Measurements from ENCODE around the gene TLE6.

TLE6 gene

DNA sequence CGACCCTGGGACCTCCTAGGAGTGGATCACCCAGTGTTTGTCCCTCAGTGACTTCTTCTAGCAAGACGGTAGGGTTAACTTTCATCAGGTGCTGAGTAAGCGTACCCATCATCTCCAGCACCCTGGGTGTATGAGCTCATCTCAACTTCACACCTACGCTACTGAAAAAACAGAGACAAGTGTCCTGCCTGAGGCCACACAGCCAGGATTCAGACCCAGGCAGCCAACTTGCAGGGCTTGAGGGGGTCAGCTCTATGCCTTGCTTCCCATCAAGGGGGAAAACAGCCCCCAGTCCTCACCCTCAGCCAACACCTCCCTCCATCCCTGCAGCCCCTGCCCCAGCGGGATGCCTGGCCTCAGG is 47.1 kb downstream of the TLE6 start:
- TF ChIP-seq, protein P1, sequence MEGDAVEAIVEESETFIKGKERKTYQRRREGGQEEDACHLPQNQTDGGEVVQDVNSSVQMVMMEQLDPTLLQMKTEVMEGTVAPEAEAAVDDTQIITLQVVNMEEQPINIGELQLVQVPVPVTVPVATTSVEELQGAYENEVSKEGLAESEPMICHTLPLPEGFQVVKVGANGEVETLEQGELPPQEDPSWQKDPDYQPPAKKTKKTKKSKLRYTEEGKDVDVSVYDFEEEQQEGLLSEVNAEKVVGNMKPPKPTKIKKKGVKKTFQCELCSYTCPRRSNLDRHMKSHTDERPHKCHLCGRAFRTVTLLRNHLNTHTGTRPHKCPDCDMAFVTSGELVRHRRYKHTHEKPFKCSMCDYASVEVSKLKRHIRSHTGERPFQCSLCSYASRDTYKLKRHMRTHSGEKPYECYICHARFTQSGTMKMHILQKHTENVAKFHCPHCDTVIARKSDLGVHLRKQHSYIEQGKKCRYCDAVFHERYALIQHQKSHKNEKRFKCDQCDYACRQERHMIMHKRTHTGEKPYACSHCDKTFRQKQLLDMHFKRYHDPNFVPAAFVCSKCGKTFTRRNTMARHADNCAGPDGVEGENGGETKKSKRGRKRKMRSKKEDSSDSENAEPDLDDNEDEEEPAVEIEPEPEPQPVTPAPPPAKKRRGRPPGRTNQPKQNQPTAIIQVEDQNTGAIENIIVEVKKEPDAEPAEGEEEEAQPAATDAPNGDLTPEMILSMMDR (IDR thresholded peaks at IDR 0.05), result no peak
- H3K4me3 Mint-ChIP-seq, result no peak overlapping the region
- peaks cover 4% of the 10 kb centered on the region for H3K9me3 Mint-ChIP-seq
- no peaks in the 10 kb centered on the region for H3K36me3 Mint-ChIP-seq (ENCODE audit: low read depth)
- DNase-seq, result no peak
- no peak overlapping the region for H3K27ac Mint-ChIP-seq
- H3K27me3 Mint-ChIP-seq (ENCODE audit: low read depth, poor library complexity), result peaks cover 94% of the 10 kb centered on the region
- H3K4me1 Mint-ChIP-seq, result no peaks in the 10 kb centered on the region

DNA sequence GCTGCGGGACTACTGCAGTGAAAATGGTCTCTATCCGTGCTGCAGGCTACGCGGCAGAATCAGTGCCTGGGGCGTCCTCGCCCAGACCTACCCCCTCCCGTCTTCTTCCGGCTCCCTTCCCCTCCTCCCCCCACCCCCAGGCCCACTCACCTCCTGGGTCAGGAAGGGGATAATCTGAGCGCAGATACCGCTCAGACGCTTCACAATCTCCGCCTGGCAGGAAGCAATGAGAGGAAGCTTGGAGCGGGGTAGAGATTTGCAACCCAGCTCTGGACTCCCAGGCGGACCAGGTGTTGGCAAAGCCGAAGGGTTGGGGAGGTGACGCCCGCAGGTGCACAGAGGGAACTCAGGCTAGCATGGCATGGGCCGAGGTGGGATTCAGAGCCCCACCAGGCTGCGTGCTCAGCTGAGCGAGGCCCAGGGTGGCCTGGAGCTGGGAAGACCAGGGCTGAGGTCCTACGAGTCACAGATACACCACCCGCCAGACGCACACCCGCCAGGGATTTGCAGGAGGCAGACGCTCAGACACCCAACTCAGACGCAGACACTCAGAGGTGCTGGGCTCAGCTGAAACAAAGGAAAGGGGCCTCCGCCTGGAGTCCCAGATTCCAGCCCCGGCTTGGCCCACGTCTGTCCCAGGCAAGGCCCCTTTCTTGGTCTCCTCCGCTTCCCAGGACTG is 47.6 kb downstream of the TLE6 start:
- Mint-ChIP-seq H3K9me3 (peaks cover 4% of the 10 kb centered on the region), H3K36me3 (ENCODE audit: low read depth) (no peaks in the 10 kb centered on the region), H3K4me1 (no peaks in the 10 kb centered on the region), H3K27ac (no peak overlapping the region), H3K27me3 (ENCODE audit: low read depth, poor library complexity) (peaks cover 94% of the 10 kb centered on the region), H3K4me3 (no peak overlapping the region)
- DNase-seq, result no peak
- TF ChIP-seq, protein P1 (IDR thresholded peaks at IDR 0.05), result no peak

DNA sequence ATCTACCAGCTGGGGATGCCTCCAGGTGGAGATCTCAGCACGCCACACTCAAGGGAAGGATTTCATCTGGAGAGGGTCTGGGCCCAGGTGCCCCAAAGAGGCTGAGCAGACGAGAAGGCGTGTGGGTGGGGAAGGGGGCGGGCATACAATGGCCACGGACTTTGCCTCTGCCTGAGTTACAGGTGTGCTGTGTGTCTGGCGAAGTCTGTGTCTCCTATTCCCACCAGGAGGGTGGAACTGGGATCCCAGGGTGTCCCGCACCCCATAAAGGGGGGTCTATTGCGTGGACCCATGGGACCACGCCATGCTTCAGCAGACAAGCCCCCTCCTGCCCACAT is 48.2 kb downstream of the TLE6 start:
- no peak overlapping the region for H3K4me3 Mint-ChIP-seq
- DNase-seq, result no peak
- H3K27ac Mint-ChIP-seq, result no peak overlapping the region
- H3K4me1 Mint-ChIP-seq, result no peaks in the 10 kb centered on the region
- H3K9me3 Mint-ChIP-seq, result peaks cover 4% of the 10 kb centered on the region
- peaks cover 94% of the 10 kb centered on the region for H3K27me3 Mint-ChIP-seq (ENCODE audit: low read depth, poor library complexity)
- H3K36me3 Mint-ChIP-seq (ENCODE audit: low read depth), result no peaks in the 10 kb centered on the region
- TF ChIP-seq, protein P1 (IDR thresholded peaks at IDR 0.05), result no peak

DNA sequence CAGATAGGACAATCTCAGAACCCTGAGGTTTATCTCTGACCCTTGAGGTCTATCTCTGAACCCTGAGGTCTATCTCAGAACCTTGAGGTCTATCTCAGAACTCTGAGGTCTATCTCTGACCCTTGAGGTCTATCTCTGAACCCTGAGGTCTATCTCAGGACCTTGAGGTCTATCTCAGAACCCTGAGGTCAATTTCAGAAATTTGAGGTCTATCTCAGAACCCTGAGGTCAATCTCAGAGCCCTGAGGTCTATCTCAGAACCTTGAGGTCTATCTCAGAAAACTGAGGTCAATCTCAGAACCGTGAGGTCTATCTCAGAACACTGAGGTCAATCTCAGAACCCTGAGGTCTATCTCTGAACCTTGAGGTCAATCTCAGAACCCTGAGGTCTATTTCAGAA is 49.4 kb downstream of the TLE6 start:
- H3K27me3 Mint-ChIP-seq (ENCODE audit: low read depth, poor library complexity), result peaks cover 96% of the 10 kb centered on the region

DNA sequence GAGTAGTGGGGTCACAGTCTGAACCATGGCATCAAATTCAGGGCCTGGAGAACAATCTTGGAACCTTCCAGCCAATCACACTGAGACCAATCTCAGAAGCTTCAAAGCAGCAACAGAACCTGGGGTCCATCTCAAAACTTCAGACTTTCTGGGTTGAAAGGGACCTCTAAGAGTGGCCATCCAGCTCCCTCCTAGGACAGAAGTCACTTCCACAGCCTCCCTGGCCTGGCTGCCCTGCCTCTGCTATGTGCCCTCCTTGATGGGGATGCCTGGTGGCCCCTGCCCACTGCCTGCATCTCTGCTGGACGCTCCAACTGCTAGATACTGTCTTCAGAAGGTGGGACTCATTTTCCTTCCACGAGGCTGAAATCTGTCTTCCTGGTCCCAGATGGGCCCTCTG is 49.9 kb downstream of the TLE6 start:
- Mint-ChIP-seq H3K4me3 (no peak overlapping the region), H3K27me3 (ENCODE audit: low read depth, poor library complexity) (peaks cover 97% of the 10 kb centered on the region), H3K9me3 (peaks cover 7% of the 10 kb centered on the region), H3K4me1 (no peaks in the 10 kb centered on the region), H3K36me3 (ENCODE audit: low read depth) (no peaks in the 10 kb centered on the region), H3K27ac (no peak overlapping the region)
- TF ChIP-seq, protein P1 (IDR thresholded peaks at IDR 0.05), result no peak
- DNase-seq, result no peak

More for the DNA sequence above, 49.4 kb downstream of the TLE6 start:
- Mint-ChIP-seq H3K9me3 (peaks cover 7% of the 10 kb centered on the region), H3K27ac (no peak overlapping the region), H3K36me3 (ENCODE audit: low read depth) (no peaks in the 10 kb centered on the region), H3K4me3 (no peak overlapping the region), H3K4me1 (no peaks in the 10 kb centered on the region)
- TF ChIP-seq, protein P1 (IDR thresholded peaks at IDR 0.05), result no peak
- no peak for DNase-seq

DNA sequence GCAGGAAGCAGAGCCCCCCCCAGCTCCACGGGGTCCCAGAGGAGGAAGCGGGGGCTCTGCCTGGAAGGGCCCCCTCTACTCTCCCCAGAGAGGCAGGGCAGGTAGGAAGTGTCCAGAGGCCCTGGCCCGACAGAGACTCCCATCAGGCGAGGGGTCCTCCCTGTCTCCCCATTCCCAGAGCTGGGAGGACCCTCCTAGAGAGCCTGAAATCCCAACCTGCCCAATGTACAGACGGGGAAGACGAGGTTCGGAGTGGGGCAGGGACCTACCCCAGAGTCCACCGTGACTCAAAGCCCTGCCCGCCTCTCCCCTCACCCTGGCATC is 50.6 kb downstream of the TLE6 start:
- Mint-ChIP-seq H3K4me3 (no peak overlapping the region), H3K4me1 (no peaks in the 10 kb centered on the region), H3K9me3 (peaks cover 7% of the 10 kb centered on the region), H3K27me3 (ENCODE audit: low read depth, poor library complexity) (peaks cover 97% of the 10 kb centered on the region), H3K36me3 (ENCODE audit: low read depth) (no peaks in the 10 kb centered on the region), H3K27ac (no peak overlapping the region)
- TF ChIP-seq, protein P1 (IDR thresholded peaks at IDR 0.05), result no peak
- no peak for DNase-seq

Data from nephron progenitor cell (in vitro differentiated cells).